HCT116 (cell line): ENCODE measurements around the gene MSTO1.

ENCODE experiments used
- CTCF ChIP-seq, 3 experiments: fragments of 200-600 bp in 1 of 3; sonication (generic) in 1 of 3; IDR thresholded peaks in 2 of 3; conservative IDR thresholded peaks in 1 of 3; 2 replicates each; pipeline ENCODE4 v1.5.1; 2012 to 2017; ENCODE audit warnings: low read depth in 2 of 3, low read length in 2 of 3, antibody characterized with exemption in 1 of 3, borderline replicate concordance in 1 of 3, control low read depth in 1 of 3, mild to moderate bottlenecking in 1 of 3, mixed read lengths in 1 of 3, mixed run types in 1 of 3, moderate library complexity in 1 of 3; ENCODE audit not compliant: insufficient read depth in 1 of 3
- POLR2A ChIP-seq: IDR thresholded peaks from 2 replicates; pipeline ENCODE4 v1.7.0; 2011; ENCODE audit warnings: borderline replicate concordance; ENCODE audit not compliant: insufficient read depth, insufficient read length; ENCODE audit errors: extremely low read depth
- POLR2AphosphoS5 ChIP-seq: IDR thresholded peaks from 2 replicates; pipeline ENCODE4 v1.6.1; 2011; ENCODE audit warnings: mild to moderate bottlenecking, low read depth, low read length, moderate library complexity
- TCF7L2 ChIP-seq: IDR thresholded peaks from 2 replicates; pipeline ENCODE4 v1.7.0; 2011; ENCODE audit warnings: borderline replicate concordance, inconsistent platforms; ENCODE audit not compliant: insufficient read depth, insufficient read length; ENCODE audit errors: extremely low read depth

- TF ChIP-seq CTCF (IDR thresholded peaks at IDR 0.05 in 2 of 3, conservative IDR thresholded peaks at IDR 0.05 in 1 of 3; ENCODE audit: borderline replicate concordance in 1 of 3, insufficient read depth in 1 of 3, low read depth in 2 of 3, low read length in 2 of 3): no peak
- no peak for TF ChIP-seq TCF7L2
- TF ChIP-seq POLR2AphosphoS5: no peak
- TF ChIP-seq POLR2A: no peak
Observed at GRCh38 chr1:155650231-155650757, 40.3 kb downstream of the MSTO1 start.
